Motor neuron (in vitro differentiated cells): Measurements from ENCODE around the gene PRR23E. TPM values are rescaled to one million over a fixed set of nuclear protein-coding genes. Genes with fewer than 3 reads are reported as not detected.

Experiments used
- ATAC-seq, 8 experiments: fragments of 200-7000 bp; cut with Tn5 transposase; replicated peaks in 6 of 8; 2 replicates each; pipeline ENCODE4 v1.8.0; 2021; ENCODE audit warnings: mild to moderate bottlenecking in 8 of 8, moderate library complexity in 8 of 8
- H3K27ac ChIP-seq, 2 donors: fragments of 250-450 bp; sonication (Bioruptor Pico); 2 replicates each; pipeline ENCODE4 v1.9.0; 2021; ENCODE audit warnings: antibody characterized with exemption in 2 of 2, mild to moderate bottlenecking in 2 of 2, moderate library complexity in 1 of 2
- H3K4me1 ChIP-seq, 2 donors: fragments of 250-450 bp; sonication (Bioruptor Pico); replicated peaks in 1 of 2; 2 replicates each; pipeline ENCODE4 v1.6.1; 2021; ENCODE audit warnings: antibody characterized with exemption in 2 of 2, mild to moderate bottlenecking in 2 of 2, moderate library complexity in 1 of 2
- H3K4me3 ChIP-seq, 5 donors: fragments of 250-450 bp; sonication (Bioruptor Pico); 2 replicates each; pipeline ENCODE4 v1.9.0; 2021; ENCODE audit warnings: antibody characterized with exemption in 5 of 5, mild to moderate bottlenecking in 5 of 5, moderate library complexity in 4 of 5
- WGBS, 10 experiments: fragments of 450-650 bp; shearing (Covaris generic); methylation state at CpG; one replicate each; pipeline ENCODE4 v1.0.0; 2022; 5-methylcytosine and 5-hydroxymethylcytosine counted together
- in situ Hi-C, 9 experiments: fragments of 400-800 bp; cut with MboI; loops; one replicate each; pipeline ENCODE4 v1.15.0; 2021; ENCODE audit warnings: low sequenced_read_pairs in 9 of 9, low pct_unique_long_range_greater_than_20kb in 2 of 9; ENCODE audit not compliant: unreplicated experiment in 9 of 9
- total RNA-seq, 8 experiments: library from RNA; unstranded; fragments of 300-600 nt; gene quantifications; 2 replicates each; pipeline versions ENCODE4 v1.2.3 to v1.2.4, GENCODE V29; 2022

The PRR23E gene
- total RNA-seq, 8 experiments from 2014 or later = 0.09 to 0.81 (median 0.44) TPM; not detected in 2

GRCh38 chr3:127167315-127168043, 25.5 kb upstream of the PRR23E start:
- Histone ChIP-seq H3K27ac (no peak overlapping the region), H3K4me1 (peaks cover 37 to 46% of the 10 kb centered on the region in 2 donors), H3K4me3 (no peak overlapping the region)
- in situ Hi-C loops = no loop called here
- ATAC-seq = no peak
- 62 to 96% (median 71%) methylated on average over 1 to 5 of the region's 9 CpGs; no CpG with 5 or more reads in 4 of the 10 experiments for WGBS, 10 experiments

GRCh38 chr3:127168271-127168670, 24.7 kb upstream of the PRR23E start:
- Histone ChIP-seq H3K27ac (no peak overlapping the region), H3K4me3 (no peak overlapping the region), H3K4me1 (peaks cover 43 to 51% of the 10 kb centered on the region in 2 donors)
- ATAC-seq = no peak
- 36 to 100% (median 84%) methylated on average over 2 to 3 of the region's 6 CpGs; no CpG with 5 or more reads in 3 of the 10 experiments for WGBS, 10 experiments
- in situ Hi-C loops = no loop called here

- H3K27ac ChIP-seq = peak overlapping the region; percentile 82 to 90
- no peak overlapping the region for H3K4me3 ChIP-seq
- WGBS, 10 experiments = 0 to 100% (median 80%) methylated on average over 1 to 3 of the region's 7 CpGs; no CpG with 5 or more reads in 6 of the 10 experiments
- in situ Hi-C loops = no loop called here
- peak in 7 of 8 experiments; percentile 16 to 57 (median 49) for ATAC-seq
- H3K4me1 ChIP-seq = peaks cover 49 to 72% of the 10 kb centered on the region in 2 donors
Observed at GRCh38 chr3:127170814-127171213, 22.1 kb upstream of the PRR23E start.

GRCh38 chr3:127171320-127171719, 21.6 kb upstream of the PRR23E start:
- 0 to 70% (median 43%) methylated on average over 1 to 2 of the region's 6 CpGs; no CpG with 5 or more reads in 6 of the 10 experiments for WGBS, 10 experiments
- peak in 1 of 8 experiments; percentile 2 for ATAC-seq
- in situ Hi-C loops = no loop called here
- Histone ChIP-seq H3K4me1 (peaks cover 49 to 72% of the 10 kb centered on the region in 2 donors), H3K4me3 (no peak overlapping the region), H3K27ac (peak overlapping the region; percentile 82 to 90)

- 67 to 100% (median 93%) methylated on average over 1 to 2 of the region's 4 CpGs; no CpG with 5 or more reads in 7 of the 10 experiments for WGBS, 10 experiments
- no peak for ATAC-seq
- no peak overlapping the region for H3K4me3 ChIP-seq
- peak overlapping the region; percentile 82 to 90 for H3K27ac ChIP-seq
- peaks cover 49 to 72% of the 10 kb centered on the region in 2 donors for H3K4me1 ChIP-seq
- in situ Hi-C loops = no loop called here
Observed at GRCh38 chr3:127171721-127172120, 21.2 kb upstream of the PRR23E start.

GRCh38 chr3:127172211-127172610, 20.7 kb upstream of the PRR23E start:
- Histone ChIP-seq H3K27ac (peak overlapping the region; percentile 82 to 90), H3K4me1 (peaks cover 49 to 72% of the 10 kb centered on the region in 2 donors), H3K4me3 (no peak overlapping the region)
- ATAC-seq = no peak
- in situ Hi-C loops = no loop called here
- WGBS, 10 experiments = 67 to 100% (median 82%) methylated on average over 1 to 2 of the region's 5 CpGs; no CpG with 5 or more reads in 6 of the 10 experiments

GRCh38 chr3:127172781-127173515, 20.0 kb upstream of the PRR23E start:
- ATAC-seq = peak; percentile 85 to 98 (median 86)
- peak overlapping the region; percentile 82 to 90 for H3K27ac ChIP-seq
- 0 to 52% (median 10%) methylated on average over 1 to 9 of the region's 22 CpGs; no CpG with 5 or more reads in 3 of the 10 experiments for WGBS, 10 experiments
- in situ Hi-C loops = no loop called here
- no peak overlapping the region for H3K4me3 ChIP-seq
- H3K4me1 ChIP-seq = peaks cover 49 to 72% of the 10 kb centered on the region in 2 donors

- WGBS, 10 experiments = 60 to 97% (median 93%) methylated on average over 1 to 4 of the region's 5 CpGs; no CpG with 5 or more reads in 5 of the 10 experiments
- in situ Hi-C loops = no loop called here
Observed at GRCh38 chr3:127173516-127174166, 19.3 kb upstream of the PRR23E start.

GRCh38 chr3:127174284-127174683, 18.6 kb upstream of the PRR23E start:
- WGBS, 10 experiments = 40 to 100% (median 83%) methylated on average over 1 to 2 of the region's 4 CpGs; no CpG with 5 or more reads in 4 of the 10 experiments
- H3K4me1 ChIP-seq = peaks cover 39 to 59% of the 10 kb centered on the region in 2 donors
- no peak overlapping the region for H3K4me3 ChIP-seq
- no peak for ATAC-seq
- no peak overlapping the region for H3K27ac ChIP-seq
- in situ Hi-C loops = no loop called here

More at GRCh38 chr3:127173516-127174166, 19.3 kb upstream of the PRR23E start:
- Histone ChIP-seq H3K4me1 (peaks cover 43 to 65% of the 10 kb centered on the region in 2 donors), H3K4me3 (no peak overlapping the region), H3K27ac (peak overlapping the region; percentile 65 to 69)
- no peak for ATAC-seq

GRCh38 chr3:127174715-127175140, 18.2 kb upstream of the PRR23E start:
- Histone ChIP-seq H3K27ac (no peak overlapping the region), H3K4me3 (no peak overlapping the region), H3K4me1 (peaks cover 35 to 54% of the 10 kb centered on the region in 2 donors)
- WGBS, 10 experiments = 83 to 100% (median 90%) methylated on average over 1 to 2 of the region's 2 CpGs; no CpG with 5 or more reads in 7 of the 10 experiments
- ATAC-seq = no peak
- in situ Hi-C loops = no loop called here

GRCh38 chr3:127175272-127175671, 17.7 kb upstream of the PRR23E start:
- ATAC-seq = no peak
- WGBS, 10 experiments = 50 to 95% (median 86%) methylated on average over 1 to 11 of the region's 11 CpGs; no CpG with 5 or more reads in 3 of the 10 experiments
- in situ Hi-C loops = no loop called here

GRCh38 chr3:127177226-127177625, 15.7 kb upstream of the PRR23E start:
- in situ Hi-C loops = no loop called here
- Histone ChIP-seq H3K27ac (no peak overlapping the region), H3K4me3 (no peak overlapping the region), H3K4me1 (peaks cover 17 to 32% of the 10 kb centered on the region in 2 donors)
- ATAC-seq = no peak
- WGBS, 10 experiments = 20 to 80% (median 63%) methylated on average over 1 of the region's 1 CpG; no CpG with 5 or more reads in 6 of the 10 experiments

More at GRCh38 chr3:127175272-127175671, 17.7 kb upstream of the PRR23E start:
- Histone ChIP-seq H3K27ac (no peak overlapping the region), H3K4me1 (peaks cover 34 to 49% of the 10 kb centered on the region in 2 donors), H3K4me3 (no peak overlapping the region)
